K562 (cell line): ENCODE data around the gene DENND6B. TPM values are rescaled to one million over a fixed set of nuclear protein-coding genes. Genes with fewer than 3 reads are reported as not detected.

Experiments
- ATAC-seq: fragments of 200-7000 bp; cut with Tn5 transposase; 3 replicates; pipeline ENCODE4 v1.9.1; 2020; ENCODE audit warnings: moderate library complexity
- BruUV-seq: library from RNA; stranded (reverse); fragments of 400-500 nt; replicated peaks from 2 replicates; lab custom pipeline; 2021; lab: Mats Ljungman, UMichigan
- CTCF ChIA-PET: fragments of 300-600 bp; formaldehyde crosslinking; extraction: SDS; loops from one replicate; lab custom pipeline; 2021; ENCODE audit warnings: low intra/inter-chr PET ratio; lab: Yijun Ruan, JAX
- POLR2A ChIA-PET: fragments of 300-600, 350-650 bp; sonication (Branson Sonifier 250); formaldehyde crosslinking; extraction: SDS; loops from one replicate; lab custom pipeline; 2021; ENCODE audit warnings: antibody characterized with exemption, inconsistent platforms; lab: Yijun Ruan, JAX
- DNase-seq, 4 experiments: peaks; one replicate each; pipeline versions ENCODE4 v3.0.0 to v3.0.0-alpha.2; 2011 to 2018; ENCODE audit warnings: low spot score in 3 of 4, mixed read lengths in 3 of 4; ENCODE audit errors: extremely low read depth in 1 of 4
- FAIRE-seq: peaks from 2 replicates; lab custom pipeline; 2011; peaks lifted over from hg19 to GRCh38; lab: Jason Lieb, UNC
- H2AFZ ChIP-seq: 2 replicates; pipeline ENCODE4 v1.6.0; 2011; ENCODE audit warnings: low read depth, low read length, control low read depth, inconsistent platforms
- H3K27ac ChIP-seq: fragments of 200-600 bp; 3 replicates; pipeline ENCODE4 v1.8.0; 2011; ENCODE audit warnings: low read depth, mild to moderate bottlenecking, control low read depth, inconsistent platforms, low read length, moderate library complexity, mixed read lengths; ENCODE audit errors: extremely low read depth
- H3K27me3 ChIP-seq, 2 experiments: fragments of 300-600 bp in 1 of 2; 2 replicates in 1 of 2; 3 replicates in 1 of 2; pipeline versions ENCODE4 v1.6.0 to v1.8.0; 2011; ENCODE audit warnings: inconsistent platforms in 2 of 2, low read length in 2 of 2, mild to moderate bottlenecking in 1 of 2, mixed read lengths in 1 of 2, moderate library complexity in 1 of 2; ENCODE audit not compliant: control insufficient read depth in 2 of 2, insufficient read depth in 2 of 2
- H3K36me3 ChIP-seq: fragments of 300-600 bp; 3 replicates; pipeline ENCODE4 v1.8.0; 2011; ENCODE audit warnings: mild to moderate bottlenecking, low read length, inconsistent platforms; ENCODE audit not compliant: control insufficient read depth, insufficient read depth
- H3K4me1 ChIP-seq, 2 experiments: fragments of 200-600 bp in 1 of 2; replicated peaks in 1 of 2; 2 replicates in 1 of 2; 3 replicates in 1 of 2; pipeline versions ENCODE4 v1.5.1 to v1.8.0; 2011; ENCODE audit warnings: inconsistent platforms in 2 of 2, low read length in 2 of 2, mild to moderate bottlenecking in 1 of 2, mixed read lengths in 1 of 2, moderate library complexity in 1 of 2; ENCODE audit not compliant: control insufficient read depth in 2 of 2, insufficient read depth in 2 of 2
- H3K4me2 ChIP-seq: 2 replicates; pipeline ENCODE4 v1.6.1; 2011; ENCODE audit warnings: low read length, control low read depth, inconsistent platforms, mixed read lengths; ENCODE audit not compliant: insufficient read depth
- H3K4me3 ChIP-seq: fragments of 200-600 bp; sonication (generic), shearing (Covaris generic); 2 replicates; pipeline ENCODE4 v1.5.1; 2016; ENCODE audit warnings: control low read depth, inconsistent platforms
- H3K79me2 ChIP-seq: fragments of 200-600 bp; 3 replicates; pipeline ENCODE4 v1.8.0; 2011; ENCODE audit warnings: low read length, inconsistent platforms; ENCODE audit not compliant: control insufficient read depth, insufficient read depth
- H3K9ac ChIP-seq, 2 experiments: 2 replicates each; pipeline versions ENCODE4 v1.6.0 to v1.6.1; 2011; ENCODE audit warnings: low read depth in 2 of 2, low read length in 2 of 2, control low read depth in 1 of 2, inconsistent platforms in 1 of 2, mild to moderate bottlenecking in 1 of 2, mixed read lengths in 1 of 2; ENCODE audit not compliant: insufficient read depth in 1 of 2
- H3K9me1 ChIP-seq: one replicate; pipeline ENCODE4 v1.6.0; 2011; ENCODE audit warnings: inconsistent platforms, mild to moderate bottlenecking, low read length, moderate library complexity; ENCODE audit not compliant: control insufficient read depth, insufficient read depth
- H3K9me3 ChIP-seq: replicated peaks from 2 replicates; pipeline ENCODE4 v1.5.1; 2011; ENCODE audit warnings: low read depth, low read length, inconsistent platforms; ENCODE audit not compliant: control insufficient read depth, insufficient read depth
- H4K20me1 ChIP-seq: replicated peaks from 2 replicates; pipeline ENCODE4 v1.6.1; 2011; ENCODE audit warnings: low read length, inconsistent platforms, mixed read lengths; ENCODE audit not compliant: control insufficient read depth, insufficient read depth
- EWSR1 ChIP-seq: fragments of 450-650 bp; IDR thresholded peaks from 2 replicates; pipeline ENCODE4 v1.6.1; 2018; ENCODE audit warnings: borderline replicate concordance, mild to moderate bottlenecking, low read depth, moderate library complexity; ENCODE audit not compliant: partially characterized antibody
- HDAC1 ChIP-seq, 2 experiments: fragments of 450-650 bp; IDR thresholded peaks; 2 replicates each; pipeline ENCODE4 v1.6.1; 2016 to 2017; ENCODE audit warnings: inconsistent platforms in 1 of 2, mild to moderate bottlenecking in 1 of 2, moderate library complexity in 1 of 2
- MCM5 ChIP-seq: fragments of 450-650 bp; IDR thresholded peaks from 2 replicates; pipeline ENCODE4 v1.6.1; 2016; ENCODE audit warnings: low read depth
- POLR2AphosphoS2 ChIP-seq: IDR thresholded peaks from 2 replicates; pipeline ENCODE4 v1.6.1; 2012; ENCODE audit warnings: low read length, improper control_type of control experiment
- PYGO2 ChIP-seq: fragments of 450-650 bp; IDR thresholded peaks from 2 replicates; pipeline ENCODE4 v1.6.1; 2016; ENCODE audit warnings: mild to moderate bottlenecking, missing genetic modification characterization, moderate library complexity, missing compliant biosample characterization
- SMARCC2 ChIP-seq: fragments of 450-650 bp; IDR thresholded peaks from 2 replicates; pipeline ENCODE4 v1.6.1; 2017; ENCODE audit warnings: antibody characterized with exemption, moderate library complexity, mild to moderate bottlenecking, low read depth
- SRSF3 ChIP-seq: fragments of 200-400 bp; formaldehyde crosslinking; IDR thresholded peaks from 2 replicates; pipeline ENCODE4 v1.6.1; 2016; ENCODE audit warnings: mild to moderate bottlenecking, low read length, moderate library complexity; ENCODE audit not compliant: insufficient read depth
- STAT5A ChIP-seq: IDR thresholded peaks from 2 replicates; pipeline ENCODE4 v1.6.1; 2012; ENCODE audit warnings: low read length, inconsistent platforms, borderline replicate concordance
- ZBTB34 ChIP-seq: fragments of 250-450 bp; sonication (Bioruptor Pico); IDR thresholded peaks from 2 replicates; pipeline ENCODE4 v1.8.0; 2021; ENCODE audit warnings: mild to moderate bottlenecking, moderate library complexity
- ZC3H8 ChIP-seq: fragments of 450-650 bp; IDR thresholded peaks from 2 replicates; pipeline ENCODE4 v1.6.1; 2017
- ZNF174 ChIP-seq: fragments of 250-450 bp; sonication (Bioruptor Pico); IDR thresholded peaks from 2 replicates; pipeline ENCODE4 v1.4.0; 2020; ENCODE audit warnings: mild to moderate bottlenecking
- ZNF407 ChIP-seq: fragments of 450-650 bp; IDR thresholded peaks from 2 replicates; pipeline ENCODE4 v1.6.1; 2016; ENCODE audit warnings: low read depth
- ZNF41 ChIP-seq: fragments of 250-450 bp; sonication (Bioruptor Pico); conservative IDR thresholded peaks from 2 replicates; pipeline ENCODE4 v1.4.0; 2020; ENCODE audit warnings: mild to moderate bottlenecking
- ZNF561 ChIP-seq: fragments of 450-650 bp; formaldehyde crosslinking; conservative IDR thresholded peaks from 2 replicates; pipeline ENCODE4 v1.4.0; 2020; ENCODE audit warnings: mild to moderate bottlenecking, moderate library complexity
- WGBS: fragments of 100-300 bp; shearing (Covaris generic); methylation state at CpG from one replicate; pipeline ENCODE4 v1.1.6; 2016; ENCODE audit warnings: low coverage, mixed read lengths; ENCODE audit not compliant: insufficient coverage; ENCODE audit errors: missing lambda C conversion rate; 5-methylcytosine and 5-hydroxymethylcytosine counted together
- in situ Hi-C: fragments of 300-500 bp; cut with MboI; formaldehyde crosslinking; loops from 4 replicates; pipeline ENCODE4 v1.15.0; 2018; ENCODE audit warnings: inconsistent platforms, mixed read lengths
- intact Hi-C: fragments of 100-400 bp; cut with micrococcal nuclease; formaldehyde crosslinking; loops from 2 replicates; pipeline ENCODE4 v1.14.2; 2022
- polyA plus RNA-seq, 8 experiments: library from polyadenylated mRNA; depleted of rRNA in 4 of 8; stranded (reverse) in 5 of 8; unstranded in 3 of 8; fragments of >200 nt; fragmentation: Nextera tagmentation in 2 of 8; fragmentation: Illumina TruSeq in 1 of 8; extraction: Ambion mirVana in 2 of 8; extraction: Trizol in 1 of 8; gene quantifications; 2 replicates each; pipeline versions ENCODE4 v1.2.1 to v1.2.3, GENCODE V29; 2011 to 2014; ENCODE audit warnings: inconsistent platforms in 1 of 8, missing spikeins in 1 of 8
- total RNA-seq, 7 experiments: library from RNA; depleted of rRNA in 6 of 7; stranded (reverse); fragments of >200 nt in 6 of 7; fragmentation: Illumina TruSeq in 2 of 7; extraction: Trizol in 2 of 7; gene quantifications; 2 replicates each; pipeline versions ENCODE4 v1.2.1 to v1.2.3, GENCODE V29; 2011 to 2021; ENCODE audit warnings: low replicate concordance in 1 of 7

DENND6B gene
- total and polyA plus RNA-seq, 9 of the 15 experiments (the other 6 are each of a cell fraction or from before 2014, with no cell fraction given), result 0.07 to 3.7 (median 1.5) TPM

DNA sequence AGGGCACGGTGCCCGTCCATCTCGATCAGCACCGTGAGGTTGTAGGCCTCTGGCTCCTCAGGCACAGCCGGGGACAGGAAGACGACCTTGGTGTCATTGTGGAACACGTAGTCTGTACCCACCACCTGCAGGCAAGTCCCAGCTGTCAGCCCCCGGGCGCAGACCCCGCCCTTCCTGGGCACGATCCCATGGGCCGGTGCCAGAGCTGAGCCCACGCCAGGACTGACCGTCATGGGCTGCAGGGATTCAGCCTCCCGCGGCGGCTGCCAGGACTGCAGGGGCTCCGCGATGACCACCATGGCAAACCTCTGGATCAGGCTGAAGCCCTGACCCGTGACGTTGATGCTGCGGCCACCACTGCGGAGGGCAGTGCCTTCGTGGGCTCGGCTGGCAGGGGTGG is 44.9 kb downstream of the DENND6B start (continued):
- TF ChIP-seq ZNF407, result no peak
- TF ChIP-seq, all 486 proteins: peak for 0

GRCh38 chr22:50281384-50281760 is 45.4 kb downstream of the DENND6B start:
- Histone ChIP-seq H3K9ac (no peak overlapping the region), H2AFZ (no peak overlapping the region), H4K20me1 (no peaks in the 10 kb centered on the region), H3K4me2 (no peak overlapping the region), H3K4me3 (no peak overlapping the region), H3K36me3 (peaks cover 51% of the 10 kb centered on the region; the same call in 1 of the 3 replicates), H3K79me2 (no peaks in the 10 kb centered on the region), H3K9me1 (no peaks in the 10 kb centered on the region), H3K27me3 (no peaks in the 10 kb centered on the region), H3K9me3 (no peaks in the 10 kb centered on the region), H3K4me1 (peaks cover 0 to 14% of the 10 kb centered on the region in 2 experiments; a peak in 2 of 5 replicates), H3K27ac (no peak overlapping the region)
- POLR2A ChIA-PET, result no interaction called here
- CTCF ChIA-PET, result no interaction called here
- no peak for DNase-seq
- FAIRE-seq, result no peak
- no TSS peak for BruUV-seq
- 98% methylated on average over 11 of the region's 36 CpGs for WGBS
- in situ Hi-C loops, result no loop called here
- no peak for ATAC-seq
- intact Hi-C loops, result no loop called here
- TF ChIP-seq HDAC1 (IDR thresholded peaks at IDR 0.05) (no peak), ZBTB34 (CRISPR knock-in tag) (no peak), ZNF561 (CRISPR knock-in tag) (no peak), EWSR1 (no peak), MCM5 (no peak), PYGO2 (tag) (no peak), ZNF41 (no peak), SMARCC2 (no peak), ZC3H8 (no peak), STAT5A (no peak), SRSF3 (no peak), ZNF174 (no peak), POLR2AphosphoS2 (no peak)
